ENCODE data around the gene BMPR1A.

Gene BMPR1A

GRCh38 chr10:86804805-86805204, 48.4 kb downstream of the BMPR1A start:
- no peak for DNase-seq

GRCh38 chr10:86813101-86813500, 56.7 kb downstream of the BMPR1A start:
- no peak for DNase-seq

- no peak for DNase-seq
Observed at GRCh38 chr10:86813982-86814381, 57.6 kb downstream of the BMPR1A start.

- DNase-seq = no peak
Observed at GRCh38 chr10:86815035-86815617, 58.7 kb downstream of the BMPR1A start.

- no peak for DNase-seq
Observed at GRCh38 chr10:86815640-86816039, 59.2 kb downstream of the BMPR1A start.

GRCh38 chr10:86817246-86817645, 60.8 kb downstream of the BMPR1A start:
- DNase-seq = no peak

- no peak for DNase-seq
Observed at GRCh38 chr10:86819567-86819966, 63.1 kb downstream of the BMPR1A start.

GRCh38 chr10:86820509-86820908, 64.1 kb downstream of the BMPR1A start:
- DNase-seq = no peak

- DNase-seq = no peak
Observed at GRCh38 chr10:86821388-86821999, 65.1 kb downstream of the BMPR1A start.

- DNase-seq = no peak
Observed at GRCh38 chr10:86823565-86823964, 67.1 kb downstream of the BMPR1A start.

GRCh38 chr10:86824151-86824550, 67.7 kb downstream of the BMPR1A start:
- no peak for DNase-seq

- DNase-seq = no peak
Observed at GRCh38 chr10:86825366-86825765, 68.9 kb downstream of the BMPR1A start.

- DNase-seq = no peak
Observed at GRCh38 chr10:86827639-86828038, 71.2 kb downstream of the BMPR1A start.

- DNase-seq = no peak
Observed at GRCh38 chr10:86828145-86828544, 71.7 kb downstream of the BMPR1A start.

- no peak for DNase-seq
Observed at GRCh38 chr10:86829472-86829871, 73.1 kb downstream of the BMPR1A start.

GRCh38 chr10:86830043-86830591, 73.7 kb downstream of the BMPR1A start:
- no peak for DNase-seq

GRCh38 chr10:86833969-86834368, 77.5 kb downstream of the BMPR1A start:
- DNase-seq = no peak

- no peak for DNase-seq
Observed at GRCh38 chr10:86836044-86836443, 79.6 kb downstream of the BMPR1A start.

GRCh38 chr10:86837663-86838062, 81.2 kb downstream of the BMPR1A start:
- DNase-seq = no peak

GRCh38 chr10:86840498-86840897, 84.1 kb downstream of the BMPR1A start:
- no peak for DNase-seq

GRCh38 chr10:86846088-86846487, 89.7 kb downstream of the BMPR1A start:
- no peak for DNase-seq

- DNase-seq = no peak
Observed at GRCh38 chr10:86848747-86849146, 92.3 kb downstream of the BMPR1A start.

- no peak for DNase-seq
Observed at GRCh38 chr10:86849181-86849894, 92.9 kb downstream of the BMPR1A start.

GRCh38 chr10:86850481-86850880, 94.1 kb downstream of the BMPR1A start:
- no peak for DNase-seq

Data from stimulated activated CD4-positive, alpha-beta T cell treated with anti-CD3 and anti-CD28 coated beads, Interleukin-15, amount 100 ng/mL, for 24 hours (primary cell).